ENCODE data around the gene DPH1. TPM values are rescaled to one million over a fixed set of nuclear protein-coding genes. Genes with fewer than 3 reads are reported as not detected.
A peak's percentile ranks its signal among the peaks of the same experiment; 100 is the strongest.

The DPH1 gene
- total and polyA plus RNA-seq, 3 donors from 2014 or later: 32.6 to 93.3 (median 91.9) TPM

DNA sequence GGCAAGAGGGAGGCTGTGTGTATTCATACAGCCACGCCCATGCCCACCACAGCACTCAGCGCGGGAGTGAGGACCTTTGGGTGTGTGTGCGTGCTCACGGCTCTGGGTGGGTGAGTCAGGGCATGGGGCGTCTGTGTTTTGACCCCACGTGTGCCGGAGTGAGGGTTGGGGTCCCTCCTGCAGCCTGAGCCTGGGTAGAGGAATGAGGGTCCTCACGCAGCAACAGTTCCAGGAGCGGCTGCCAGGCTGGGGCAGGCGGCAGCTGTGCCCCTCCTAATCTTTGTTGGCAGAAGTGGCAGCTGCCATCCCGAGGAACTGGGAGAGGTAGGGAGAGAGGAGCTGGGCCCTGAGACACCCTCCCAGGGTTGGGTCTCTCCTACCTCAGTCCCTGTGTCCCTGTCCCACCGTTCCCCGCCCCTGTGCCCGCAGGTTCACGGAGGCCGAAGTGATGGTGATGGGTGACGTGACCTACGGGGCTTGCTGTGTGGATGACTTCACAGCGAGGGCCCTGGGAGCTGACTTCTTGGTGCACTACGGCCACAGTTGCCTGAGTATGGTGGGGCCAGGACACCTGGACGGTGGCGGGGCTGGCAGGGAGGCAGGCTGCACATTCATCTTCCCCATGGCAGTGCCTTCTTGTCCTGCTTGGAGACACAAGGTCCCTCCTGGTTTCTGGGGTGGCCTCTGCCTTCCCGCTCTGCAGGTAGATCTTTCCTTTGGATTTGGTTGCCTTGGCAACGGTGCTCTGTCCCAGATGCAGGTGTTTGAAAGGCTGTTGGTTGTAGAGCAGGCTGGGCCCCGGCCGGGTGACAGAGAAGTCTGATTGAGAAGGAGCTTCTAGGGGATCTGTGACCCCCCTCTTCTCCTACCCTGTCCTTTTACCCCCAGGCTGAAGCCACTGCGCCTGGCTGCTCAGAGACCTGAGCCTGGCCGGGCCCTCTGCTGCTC lies 5.9 kb downstream of the DPH1 start:
- no peaks in the 10 kb centered on the region for H3K36me3 ChIP-seq (ENCODE audit: low read depth, missing control alignments)
- H3K4me3 ChIP-seq: no peak overlapping the region
- H3K9me3 ChIP-seq: no peaks in the 10 kb centered on the region
- TF ChIP-seq, protein P1, sequence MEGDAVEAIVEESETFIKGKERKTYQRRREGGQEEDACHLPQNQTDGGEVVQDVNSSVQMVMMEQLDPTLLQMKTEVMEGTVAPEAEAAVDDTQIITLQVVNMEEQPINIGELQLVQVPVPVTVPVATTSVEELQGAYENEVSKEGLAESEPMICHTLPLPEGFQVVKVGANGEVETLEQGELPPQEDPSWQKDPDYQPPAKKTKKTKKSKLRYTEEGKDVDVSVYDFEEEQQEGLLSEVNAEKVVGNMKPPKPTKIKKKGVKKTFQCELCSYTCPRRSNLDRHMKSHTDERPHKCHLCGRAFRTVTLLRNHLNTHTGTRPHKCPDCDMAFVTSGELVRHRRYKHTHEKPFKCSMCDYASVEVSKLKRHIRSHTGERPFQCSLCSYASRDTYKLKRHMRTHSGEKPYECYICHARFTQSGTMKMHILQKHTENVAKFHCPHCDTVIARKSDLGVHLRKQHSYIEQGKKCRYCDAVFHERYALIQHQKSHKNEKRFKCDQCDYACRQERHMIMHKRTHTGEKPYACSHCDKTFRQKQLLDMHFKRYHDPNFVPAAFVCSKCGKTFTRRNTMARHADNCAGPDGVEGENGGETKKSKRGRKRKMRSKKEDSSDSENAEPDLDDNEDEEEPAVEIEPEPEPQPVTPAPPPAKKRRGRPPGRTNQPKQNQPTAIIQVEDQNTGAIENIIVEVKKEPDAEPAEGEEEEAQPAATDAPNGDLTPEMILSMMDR (IDR thresholded peaks at IDR 0.05): no peak
- TF ChIP-seq POLR2A (IDR thresholded peaks at IDR 0.05): no peak
- no peak for DNase-seq
- peaks cover 11% of the 10 kb centered on the region for H3K4me1 ChIP-seq
- 94% methylated on average over 18 to 29 of the region's 29 CpGs for WGBS, 2 donors
- no peaks in the 10 kb centered on the region for H3K27me3 ChIP-seq
- no peak overlapping the region for H3K27ac ChIP-seq
- intact Hi-C loops (cut with DNase I; ENCODE audit: low total_unique reads): no loop called here

GRCh38 chr17:2037155-2037554 lies 7.2 kb downstream of the DPH1 start:
- intact Hi-C loops (cut with DNase I; ENCODE audit: low total_unique reads): no loop called here
- Histone ChIP-seq H3K9me3 (no peaks in the 10 kb centered on the region), H3K4me3 (no peak overlapping the region), H3K36me3 (ENCODE audit: low read depth, missing control alignments) (no peaks in the 10 kb centered on the region), H3K27me3 (no peaks in the 10 kb centered on the region), H3K27ac (no peak overlapping the region), H3K4me1 (peaks cover 4% of the 10 kb centered on the region)
- no peak for DNase-seq
- 76 to 87% methylated on average over 10 of the region's 10 CpGs for WGBS, 2 donors
- TF ChIP-seq, protein P1 (IDR thresholded peaks at IDR 0.05): no peak
- TF ChIP-seq POLR2A (IDR thresholded peaks at IDR 0.05): no peak

DNA sequence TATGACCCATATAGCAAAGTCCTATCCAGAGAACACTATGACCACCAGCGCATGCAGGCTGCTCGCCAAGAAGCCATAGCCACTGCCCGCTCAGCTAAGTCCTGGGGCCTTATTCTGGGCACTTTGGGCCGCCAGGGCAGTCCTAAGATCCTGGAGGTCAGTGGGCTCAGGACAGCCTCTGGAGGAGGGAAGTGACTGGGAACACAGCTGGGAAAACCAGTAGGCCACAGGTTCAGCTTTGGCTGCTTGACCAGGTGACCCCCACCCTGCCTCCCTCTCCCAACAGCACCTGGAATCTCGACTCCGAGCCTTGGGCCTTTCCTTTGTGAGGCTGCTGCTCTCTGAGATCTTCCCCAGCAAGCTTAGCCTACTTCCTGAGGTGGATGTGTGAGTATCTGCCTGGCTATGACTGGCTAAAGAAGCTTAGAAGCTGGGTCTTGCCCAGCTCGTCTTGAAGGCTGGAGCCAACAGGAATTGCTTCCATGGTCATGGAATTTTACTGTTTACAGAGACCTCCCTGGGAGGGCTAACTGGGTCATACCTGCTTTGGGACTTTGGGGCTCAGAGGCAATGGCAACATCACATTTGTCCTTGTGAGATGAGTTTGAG lies 10.4 kb downstream of the DPH1 start:
- no peak overlapping the region for H3K4me3 ChIP-seq
- H3K27me3 ChIP-seq: no peaks in the 10 kb centered on the region
- H3K36me3 ChIP-seq (ENCODE audit: low read depth, missing control alignments): no peaks in the 10 kb centered on the region
- no peaks in the 10 kb centered on the region for H3K9me3 ChIP-seq
- 80 to 87% methylated on average over 7 of the region's 7 CpGs for whole genome bisulfite sequencing, 2 donors
- intact Hi-C loops (cut with DNase I; ENCODE audit: low total_unique reads): no loop called here
- no peak overlapping the region for H3K27ac ChIP-seq
- peaks cover 14% of the 10 kb centered on the region for H3K4me1 ChIP-seq
- TF ChIP-seq, protein P1 (IDR thresholded peaks at IDR 0.05): no peak
- TF ChIP-seq POLR2A (IDR thresholded peaks at IDR 0.05): no peak
- no peak for DNase-seq

DNA sequence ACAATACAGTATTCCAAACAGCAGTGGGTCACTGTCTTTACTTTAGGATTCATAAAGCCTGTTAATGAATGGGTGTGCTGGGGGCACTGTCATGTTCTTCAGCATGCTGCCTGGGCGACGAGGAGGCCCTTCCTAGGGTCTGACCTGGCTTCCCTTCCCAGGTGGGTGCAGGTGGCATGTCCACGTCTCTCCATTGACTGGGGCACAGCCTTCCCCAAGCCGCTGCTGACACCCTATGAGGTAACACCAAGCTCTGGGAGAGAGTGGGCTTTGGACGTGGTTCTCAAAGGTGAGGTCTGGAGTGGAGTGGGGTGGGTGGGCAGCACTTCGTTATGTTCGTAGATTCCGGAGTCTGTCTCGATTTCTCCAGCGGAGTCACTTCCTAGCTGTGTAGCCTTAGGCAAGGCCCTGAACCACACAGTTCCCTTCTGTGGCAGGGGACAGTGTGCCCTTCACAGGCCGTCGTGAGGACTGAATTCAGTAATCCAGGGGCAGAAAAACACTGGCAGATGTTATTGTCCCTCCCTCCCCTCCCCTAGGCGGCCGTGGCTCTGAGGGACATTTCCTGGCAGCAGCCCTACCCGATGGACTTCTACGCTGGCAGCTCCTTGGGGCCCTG lies 11.1 kb downstream of the DPH1 start:
- Histone ChIP-seq H3K9me3 (no peaks in the 10 kb centered on the region), H3K27me3 (no peaks in the 10 kb centered on the region), H3K36me3 (ENCODE audit: low read depth, missing control alignments) (no peaks in the 10 kb centered on the region), H3K4me1 (peaks cover 14% of the 10 kb centered on the region), H3K4me3 (peak overlapping the region; percentile 69 to 78), H3K27ac (peak overlapping the region; percentile 78 to 92)
- TF ChIP-seq POLR2A (IDR thresholded peaks at IDR 0.05): no peak
- TF ChIP-seq, protein P1 (IDR thresholded peaks at IDR 0.05): no peak
- intact Hi-C loops (cut with DNase I; ENCODE audit: low total_unique reads): no loop called here
- 36 to 51% methylated on average over 8 to 16 of the region's 16 CpGs for WGBS, 2 donors
- DNase-seq: no peak
